ENCODE data around the gene DSCAM. TPM values are rescaled to one million over a fixed set of nuclear protein-coding genes. Genes with fewer than 3 reads are reported as not detected.

Gene DSCAM
- total RNA-seq, 1 donor from 2014 or later = not detected

- Histone ChIP-seq H3K27ac (no peak overlapping the region), H3K4me1 (no peaks in the 10 kb centered on the region), H3K4me3 (no peak overlapping the region), H3K27me3 (no peaks in the 10 kb centered on the region), H3K36me3 (no peaks in the 10 kb centered on the region), H3K9me3 (no peaks in the 10 kb centered on the region)
- DNase-seq (ENCODE audit: low spot score in 2 of 2) = no peak
- no peak for TF ChIP-seq CTCF (IDR thresholded peaks at IDR 0.05)
- intact Hi-C loops (cut with DNase I) = no loop called here
Observed at GRCh38 chr21:40689840-40690360, 157.1 kb downstream of the DSCAM start.

GRCh38 chr21:40689217-40689616 lies 157.7 kb downstream of the DSCAM start:
- DNase-seq (ENCODE audit: low spot score in 2 of 2) = no peak
- intact Hi-C loops (cut with DNase I) = no loop called here
- Histone ChIP-seq H3K36me3 (no peaks in the 10 kb centered on the region), H3K9me3 (no peaks in the 10 kb centered on the region), H3K4me1 (no peaks in the 10 kb centered on the region), H3K27ac (no peak overlapping the region), H3K27me3 (no peaks in the 10 kb centered on the region), H3K4me3 (no peak overlapping the region)
- TF ChIP-seq CTCF (IDR thresholded peaks at IDR 0.05) = no peak

- no peak overlapping the region for H3K27ac ChIP-seq
- no peaks in the 10 kb centered on the region for H3K27me3 ChIP-seq
- intact Hi-C loops (cut with DNase I) = no loop called here
- no peaks in the 10 kb centered on the region for H3K9me3 ChIP-seq
- no peak overlapping the region for H3K4me3 ChIP-seq
- no peak for TF ChIP-seq CTCF (IDR thresholded peaks at IDR 0.05)
- DNase-seq (ENCODE audit: low spot score in 2 of 2) = no peak
- no peaks in the 10 kb centered on the region for H3K4me1 ChIP-seq
- no peaks in the 10 kb centered on the region for H3K36me3 ChIP-seq
Observed at GRCh38 chr21:40688106-40688864, 158.7 kb downstream of the DSCAM start.

GRCh38 chr21:40687625-40688024 lies 159.3 kb downstream of the DSCAM start:
- no peaks in the 10 kb centered on the region for H3K9me3 ChIP-seq
- no peak for DNase-seq (ENCODE audit: low spot score in 2 of 2)
- no peak for TF ChIP-seq CTCF (IDR thresholded peaks at IDR 0.05)
- H3K27ac ChIP-seq = no peak overlapping the region
- no peak overlapping the region for H3K4me3 ChIP-seq
- H3K4me1 ChIP-seq = no peaks in the 10 kb centered on the region
- H3K36me3 ChIP-seq = no peaks in the 10 kb centered on the region
- H3K27me3 ChIP-seq = no peaks in the 10 kb centered on the region
- intact Hi-C loops (cut with DNase I) = no loop called here

- no peak for DNase-seq (ENCODE audit: low spot score in 2 of 2)
- Histone ChIP-seq H3K36me3 (no peaks in the 10 kb centered on the region), H3K4me1 (no peaks in the 10 kb centered on the region), H3K27me3 (no peaks in the 10 kb centered on the region), H3K4me3 (no peak overlapping the region), H3K27ac (no peak overlapping the region), H3K9me3 (no peaks in the 10 kb centered on the region)
- intact Hi-C loops (cut with DNase I) = no loop called here
- no peak for TF ChIP-seq CTCF (IDR thresholded peaks at IDR 0.05)
Observed at GRCh38 chr21:40686526-40686925, 160.4 kb downstream of the DSCAM start.
